Ovary (tissue), 3 donors: ENCODE measurements around the gene RNF128.

Experiments used
- CTCF ChIP-seq, 3 donors: fragments of 450-650 bp in 2 of 3; fragments of 200-600 bp in 1 of 3; IDR thresholded peaks; one replicate each; pipeline versions ENCODE4 v1.5.1 to v1.8.0; 2016 to 2022; ENCODE audit warnings: antibody characterized with exemption in 3 of 3, mild to moderate bottlenecking in 1 of 3
- POLR2A ChIP-seq: fragments of 450-650 bp; IDR thresholded peaks from one replicate; pipeline ENCODE4 v1.6.1; 2017; ENCODE audit warnings: antibody characterized with exemption, mild to moderate bottlenecking, moderate library complexity
- donor health status: DM: no; HTN: no; CAD: no.

- TF ChIP-seq CTCF (IDR thresholded peaks at IDR 0.05), result no peak
- TF ChIP-seq POLR2A, result no peak
Observed at GRCh38 chrX:106780664-106781377, 54.3 kb downstream of the RNF128 start.
